HFFc6 (cell line): ENCODE measurements around the gene EFHC2. TPM values are rescaled to one million over a fixed set of nuclear protein-coding genes. Genes with fewer than 3 reads are reported as not detected.

Experiments
- DNase-seq: peaks from one replicate; pipeline ENCODE4 v3.0.0-alpha.2; 2018
- H3K27ac Mint-ChIP-seq: 2 replicates; pipeline ENCODE4 v1.8.0; 2020; ENCODE audit warnings: mild to moderate bottlenecking, mixed read lengths
- H3K27me3 Mint-ChIP-seq: 2 replicates; pipeline ENCODE4 v1.8.0; 2021; ENCODE audit warnings: mild to moderate bottlenecking, moderate library complexity, mixed read lengths; ENCODE audit not compliant: insufficient read depth
- H3K36me3 Mint-ChIP-seq: 2 replicates; pipeline ENCODE4 v1.8.0; 2021; ENCODE audit warnings: low read depth, mixed read lengths
- H3K4me1 Mint-ChIP-seq: 2 replicates; pipeline ENCODE4 v1.8.0; 2020; ENCODE audit warnings: low read depth, mixed read lengths
- H3K4me3 Mint-ChIP-seq: 2 replicates; pipeline ENCODE4 v1.8.0; 2020; ENCODE audit warnings: mild to moderate bottlenecking, moderate library complexity, mixed read lengths
- H3K9me3 Mint-ChIP-seq: 2 replicates; pipeline ENCODE4 v1.8.0; 2020; ENCODE audit warnings: mild to moderate bottlenecking, mixed read lengths
- total RNA-seq, 6 experiments: library from RNA; stranded (reverse); fragmentation: NEBNext Ultra II Directional; extraction: Animal tissue kit (Norgen Biotek cat#: 25700); gene quantifications; 2 replicates in 1 of 6; 3 replicates in 5 of 6; pipeline ENCODE4 v1.2.3, GENCODE V29; 2021
- TF ChIP-seq, protein P1 (sequence below): fragments of 200-600 bp; sonication (generic); IDR thresholded peaks from 2 replicates; pipeline ENCODE4 v1.5.0; 2021; ENCODE audit warnings: antibody characterized with exemption, mild to moderate bottlenecking

EFHC2 gene
- total RNA-seq, 6 experiments from 2014 or later, result not detected

DNA sequence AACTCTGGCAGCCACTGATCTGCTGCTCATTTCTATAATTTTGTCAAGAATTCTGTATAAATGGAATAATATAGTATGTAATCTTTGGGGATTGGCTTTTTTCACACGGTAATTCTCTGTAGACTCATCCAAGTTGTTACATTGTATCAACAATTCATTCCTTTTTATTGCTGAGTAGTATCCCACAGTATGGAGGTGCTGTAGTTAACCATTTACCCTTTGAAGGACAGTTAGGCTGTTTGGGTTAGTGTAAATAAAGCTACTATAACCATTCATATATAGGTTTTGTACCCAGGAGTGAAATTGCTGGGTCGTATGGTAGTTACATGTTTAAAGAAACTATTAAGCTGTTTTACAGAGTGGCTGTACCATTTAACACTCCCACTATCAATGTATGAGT lies 213.3 kb downstream of the EFHC2 start:
- no peaks in the 10 kb centered on the region for H3K36me3 Mint-ChIP-seq
- TF ChIP-seq, protein P1, sequence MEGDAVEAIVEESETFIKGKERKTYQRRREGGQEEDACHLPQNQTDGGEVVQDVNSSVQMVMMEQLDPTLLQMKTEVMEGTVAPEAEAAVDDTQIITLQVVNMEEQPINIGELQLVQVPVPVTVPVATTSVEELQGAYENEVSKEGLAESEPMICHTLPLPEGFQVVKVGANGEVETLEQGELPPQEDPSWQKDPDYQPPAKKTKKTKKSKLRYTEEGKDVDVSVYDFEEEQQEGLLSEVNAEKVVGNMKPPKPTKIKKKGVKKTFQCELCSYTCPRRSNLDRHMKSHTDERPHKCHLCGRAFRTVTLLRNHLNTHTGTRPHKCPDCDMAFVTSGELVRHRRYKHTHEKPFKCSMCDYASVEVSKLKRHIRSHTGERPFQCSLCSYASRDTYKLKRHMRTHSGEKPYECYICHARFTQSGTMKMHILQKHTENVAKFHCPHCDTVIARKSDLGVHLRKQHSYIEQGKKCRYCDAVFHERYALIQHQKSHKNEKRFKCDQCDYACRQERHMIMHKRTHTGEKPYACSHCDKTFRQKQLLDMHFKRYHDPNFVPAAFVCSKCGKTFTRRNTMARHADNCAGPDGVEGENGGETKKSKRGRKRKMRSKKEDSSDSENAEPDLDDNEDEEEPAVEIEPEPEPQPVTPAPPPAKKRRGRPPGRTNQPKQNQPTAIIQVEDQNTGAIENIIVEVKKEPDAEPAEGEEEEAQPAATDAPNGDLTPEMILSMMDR, result no peak
- no peak for DNase-seq
- H3K4me1 Mint-ChIP-seq, result no peaks in the 10 kb centered on the region
- no peak overlapping the region for H3K27ac Mint-ChIP-seq
- no peak overlapping the region for H3K4me3 Mint-ChIP-seq
- H3K27me3 Mint-ChIP-seq, result no peaks in the 10 kb centered on the region
- H3K9me3 Mint-ChIP-seq, result no peaks in the 10 kb centered on the region

DNA sequence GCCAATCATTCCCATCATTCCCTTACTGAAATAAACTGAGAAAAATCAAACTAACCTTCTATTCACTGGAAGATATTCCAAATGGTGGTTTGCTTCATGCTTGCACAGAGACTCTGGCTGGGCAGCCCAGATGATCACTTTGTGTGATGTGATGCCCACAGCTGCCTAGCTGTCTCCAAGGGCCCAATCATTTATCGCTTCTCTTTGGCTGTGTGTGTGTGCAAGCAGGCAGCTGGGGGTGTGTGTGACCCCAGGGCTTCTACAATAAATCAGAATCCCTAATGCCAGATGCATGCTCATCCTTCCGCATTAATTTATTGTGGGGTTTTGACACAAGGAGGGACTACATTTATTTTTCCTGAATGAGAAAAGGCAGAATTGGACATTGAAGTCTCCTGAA lies 230.1 kb downstream of the EFHC2 start:
- no peaks in the 10 kb centered on the region for H3K9me3 Mint-ChIP-seq
- H3K36me3 Mint-ChIP-seq, result no peaks in the 10 kb centered on the region
- no peak overlapping the region for H3K27ac Mint-ChIP-seq
- peaks cover 4% of the 10 kb centered on the region; the same call in 1 of the 2 replicates for H3K27me3 Mint-ChIP-seq
- DNase-seq, result no peak
- no peaks in the 10 kb centered on the region for H3K4me1 Mint-ChIP-seq
- no peak overlapping the region for H3K4me3 Mint-ChIP-seq
- TF ChIP-seq, protein P1, result no peak

DNA sequence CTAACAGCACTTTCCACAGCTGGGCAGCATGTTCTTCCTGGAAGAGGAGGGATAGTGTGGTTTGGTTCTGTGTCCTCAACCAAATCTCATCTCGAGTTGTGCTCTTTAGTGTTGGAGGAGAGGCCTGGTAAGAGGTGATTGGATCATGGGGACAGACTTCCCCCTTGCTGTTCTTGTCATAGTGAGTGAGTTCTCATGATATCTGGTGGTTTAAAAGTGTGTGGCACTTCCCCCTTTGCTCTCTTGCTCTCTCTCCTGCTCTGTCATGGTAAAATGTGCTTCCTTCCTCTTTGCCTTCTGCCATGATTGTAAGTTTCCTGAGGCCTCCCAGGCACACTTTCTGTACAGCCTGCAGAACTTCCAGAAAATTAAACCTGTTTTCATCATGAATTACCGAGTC lies 236.6 kb downstream of the EFHC2 start:
- Mint-ChIP-seq H3K27me3 (peaks cover 11% of the 10 kb centered on the region; the same call in 1 of the 2 replicates), H3K4me3 (no peak overlapping the region), H3K27ac (no peak overlapping the region), H3K36me3 (no peaks in the 10 kb centered on the region), H3K4me1 (no peaks in the 10 kb centered on the region), H3K9me3 (no peaks in the 10 kb centered on the region; the same call in 1 of the 2 replicates)
- DNase-seq, result no peak
- TF ChIP-seq, protein P1, result no peak

DNA sequence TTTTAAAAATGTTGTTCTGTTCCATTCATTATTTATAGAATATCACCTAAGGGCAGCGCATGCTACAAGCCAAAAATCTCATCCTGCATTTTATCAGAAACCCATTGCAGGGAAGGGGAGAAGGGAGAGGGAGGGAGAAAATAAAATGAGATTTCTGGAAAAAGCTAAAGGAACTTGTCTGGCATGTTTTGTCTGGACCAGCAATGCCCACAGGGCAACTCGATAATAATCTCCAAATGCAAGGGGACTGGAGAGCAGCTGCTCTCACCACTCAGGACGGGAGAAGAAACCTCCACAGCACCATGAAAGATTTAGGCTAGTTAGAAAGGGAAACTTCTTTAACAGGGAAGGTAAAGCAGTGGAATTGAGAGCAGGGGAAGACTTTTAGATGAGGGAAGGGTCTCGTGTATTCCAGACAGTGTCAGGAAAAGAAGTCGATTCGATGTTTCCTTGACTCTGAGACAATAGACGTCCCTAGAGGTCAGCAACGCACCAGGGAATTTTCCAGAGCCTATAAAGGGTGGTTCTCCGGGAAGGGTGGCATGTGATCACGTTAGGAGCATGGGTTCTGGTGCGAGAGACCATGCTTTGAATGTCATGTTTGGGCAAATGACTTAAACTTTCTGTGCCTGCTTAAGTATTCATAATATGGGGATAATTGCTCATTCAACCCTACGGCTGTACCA lies 238.1 kb downstream of the EFHC2 start:
- H3K9me3 Mint-ChIP-seq, result no peaks in the 10 kb centered on the region; the same call in 1 of the 2 replicates
- TF ChIP-seq, protein P1, result no peak
- peaks cover 12% of the 10 kb centered on the region for H3K27me3 Mint-ChIP-seq
- no peak overlapping the region for H3K4me3 Mint-ChIP-seq
- no peak overlapping the region for H3K27ac Mint-ChIP-seq
- no peaks in the 10 kb centered on the region for H3K4me1 Mint-ChIP-seq
- no peaks in the 10 kb centered on the region for H3K36me3 Mint-ChIP-seq
- no peak for DNase-seq

- TF ChIP-seq, protein P1, result no peak
- Mint-ChIP-seq H3K27ac (no peak overlapping the region), H3K27me3 (peaks cover 12% of the 10 kb centered on the region), H3K4me1 (no peaks in the 10 kb centered on the region), H3K36me3 (no peaks in the 10 kb centered on the region), H3K4me3 (no peak overlapping the region), H3K9me3 (no peaks in the 10 kb centered on the region; the same call in 1 of the 2 replicates)
- no peak for DNase-seq
Observed at GRCh38 chrX:44104699-44105098, 238.8 kb downstream of the EFHC2 start.
